ENCODE results near the gene ANKS3.

DNA sequence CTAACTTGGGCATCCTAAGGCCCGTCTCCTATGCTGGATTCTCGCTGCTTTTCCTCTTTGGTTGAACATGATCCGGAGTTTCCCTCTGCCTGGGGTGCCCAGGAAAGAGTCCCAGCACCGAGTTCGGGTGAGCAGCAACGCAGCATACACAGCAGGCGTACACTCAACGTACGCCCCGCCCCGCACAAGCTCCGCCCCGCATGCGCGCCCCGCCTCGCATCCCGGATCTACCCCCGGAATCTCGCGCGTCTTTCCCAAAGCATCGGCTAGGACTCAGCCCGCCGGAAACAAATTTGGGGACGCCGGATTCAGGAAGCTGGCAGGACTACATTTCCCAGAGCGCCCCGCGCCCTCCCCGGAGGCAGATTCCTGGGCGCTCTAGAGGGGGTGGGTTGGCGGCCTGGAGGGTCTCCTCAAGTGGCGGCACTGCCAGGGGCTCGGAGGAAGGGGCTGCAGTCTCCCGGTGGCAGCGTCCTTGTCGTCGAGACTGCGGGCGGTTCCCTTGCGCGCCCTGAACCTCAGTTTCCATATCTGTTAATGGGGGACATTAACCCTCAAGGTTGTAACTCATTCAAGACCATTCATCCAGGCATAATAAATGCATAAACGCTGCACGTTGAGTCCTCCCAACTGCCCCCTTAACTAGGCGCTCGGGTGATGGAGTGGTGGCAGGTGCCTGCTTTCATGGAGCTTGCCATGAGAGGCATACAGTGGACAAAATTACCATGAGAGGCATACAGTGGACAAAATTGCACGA lies 34.7 kb upstream of the ANKS3 start:
- TF ChIP-seq EZH2 (IDR thresholded peaks at IDR 0.05; ENCODE audit: borderline replicate concordance, low read depth, low read length, severe bottlenecking) = no peak
- TF ChIP-seq, protein P1, sequence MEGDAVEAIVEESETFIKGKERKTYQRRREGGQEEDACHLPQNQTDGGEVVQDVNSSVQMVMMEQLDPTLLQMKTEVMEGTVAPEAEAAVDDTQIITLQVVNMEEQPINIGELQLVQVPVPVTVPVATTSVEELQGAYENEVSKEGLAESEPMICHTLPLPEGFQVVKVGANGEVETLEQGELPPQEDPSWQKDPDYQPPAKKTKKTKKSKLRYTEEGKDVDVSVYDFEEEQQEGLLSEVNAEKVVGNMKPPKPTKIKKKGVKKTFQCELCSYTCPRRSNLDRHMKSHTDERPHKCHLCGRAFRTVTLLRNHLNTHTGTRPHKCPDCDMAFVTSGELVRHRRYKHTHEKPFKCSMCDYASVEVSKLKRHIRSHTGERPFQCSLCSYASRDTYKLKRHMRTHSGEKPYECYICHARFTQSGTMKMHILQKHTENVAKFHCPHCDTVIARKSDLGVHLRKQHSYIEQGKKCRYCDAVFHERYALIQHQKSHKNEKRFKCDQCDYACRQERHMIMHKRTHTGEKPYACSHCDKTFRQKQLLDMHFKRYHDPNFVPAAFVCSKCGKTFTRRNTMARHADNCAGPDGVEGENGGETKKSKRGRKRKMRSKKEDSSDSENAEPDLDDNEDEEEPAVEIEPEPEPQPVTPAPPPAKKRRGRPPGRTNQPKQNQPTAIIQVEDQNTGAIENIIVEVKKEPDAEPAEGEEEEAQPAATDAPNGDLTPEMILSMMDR (IDR thresholded peaks at IDR 0.05; ENCODE audit: borderline replicate concordance, extremely low read depth, low read length, poor library complexity, severe bottlenecking) = no peak

Measured in DND-41 (cell line).